ENCODE measurements around the gene ATP2B3. TPM values are rescaled to one million over a fixed set of nuclear protein-coding genes. Genes with fewer than 3 reads are reported as not detected.

Gene ATP2B3
- total and polyA plus RNA-seq, 2 of the 4 experiments (the other 2 are of a cell fraction): under 0.01 to 0.03 TPM

GRCh38 chrX:153499876-153500275 lies 17.6 kb upstream of the ATP2B3 start:
- Histone ChIP-seq H3K18ac (ENCODE audit: low read depth, low read length) (no peak overlapping the region), H4K20me1 (ENCODE audit: insufficient read depth, low read length) (peaks cover 6% of the 10 kb centered on the region), H3K14ac (replicated peaks; ENCODE audit: low read depth, low read length) (no peak overlapping the region), H2BK20ac (ENCODE audit: low read depth, low read length) (no peak overlapping the region), H3K27me3 (ENCODE audit: control insufficient read depth, insufficient read depth, low read length) (no peaks in the 10 kb centered on the region), H4K91ac (ENCODE audit: insufficient read depth, low read depth, low read length) (no peak overlapping the region), H2BK120ac (ENCODE audit: low read depth, low read length) (no peak overlapping the region), H3K9me1 (ENCODE audit: insufficient read depth, low read length) (no peaks in the 10 kb centered on the region), H3K79me1 (ENCODE audit: low read depth in 1 of 2, low read length in 2 of 2) (peaks cover 6 to 16% of the 10 kb centered on the region in 2 experiments), H2BK15ac (ENCODE audit: low read depth, low read length) (no peak overlapping the region), H4K8ac (ENCODE audit: low read depth in 2 of 2, low read length in 2 of 2) (no peak overlapping the region), H3K9me3 (ENCODE audit: control insufficient read depth, insufficient read depth, low read length) (no peaks in the 10 kb centered on the region; the same call in 1 of the 2 replicates), H4K5ac (ENCODE audit: low read depth, low read length) (no peak overlapping the region), H3K4ac (ENCODE audit: low read depth, low read length) (no peak overlapping the region), H3K4me3 (ENCODE audit: insufficient read depth, low read depth, low read length) (no peak overlapping the region), H3K36me3 (ENCODE audit: control insufficient read depth, insufficient read depth, low read length) (peaks cover 1% of the 10 kb centered on the region; the same call in 1 of the 2 replicates), H2AK5ac (ENCODE audit: low read depth, low read length) (no peak overlapping the region), H3K4me1 (ENCODE audit: control insufficient read depth, insufficient read depth, low read length) (0 out of 2 replicates have a peak, but pooled peaks cover 1% of the 10 kb centered on the region), H3K4me2 (ENCODE audit: low read depth, low read length) (no peak overlapping the region), H3K23ac (ENCODE audit: low read depth, low read length) (no peak overlapping the region), H3K9ac (ENCODE audit: low read depth, low read length) (no peak overlapping the region), H2AFZ (replicated peaks; ENCODE audit: low read length, poor library complexity) (no peak overlapping the region), H2BK5ac (ENCODE audit: low read depth, low read length, poor library complexity, severe bottlenecking) (no peak overlapping the region), H3K27ac (ENCODE audit: insufficient read depth, low read length) (no peak overlapping the region), H3K56ac (ENCODE audit: extremely low read depth, insufficient read depth, low read length) (no peak overlapping the region), H2AK9ac (replicated peaks; ENCODE audit: low read depth, low read length, poor library complexity) (no peak overlapping the region)
- no peak for TF ChIP-seq RFX5 (IDR thresholded peaks at IDR 0.05; ENCODE audit: low read depth, low read length)
- no peak for TF ChIP-seq ELK1 (IDR thresholded peaks at IDR 0.05; ENCODE audit: borderline replicate concordance, low read depth, low read length)
- TF ChIP-seq BHLHE40 (IDR thresholded peaks at IDR 0.05; ENCODE audit: low read depth, low read length): no peak
- TF ChIP-seq CHD1 (IDR thresholded peaks at IDR 0.05; ENCODE audit: low read depth, low read length): no peak
- TF ChIP-seq MAZ (IDR thresholded peaks at IDR 0.05; ENCODE audit: borderline replicate concordance, low read depth, low read length): no peak
- no peak for TF ChIP-seq NFE2L2 (IDR thresholded peaks at IDR 0.05; ENCODE audit: low read depth, low read length)
- DNase-seq (no peak), ATAC-seq (ENCODE audit: low read depth) (no peak)
- dilution Hi-C loops (cut with HindIII; ENCODE audit: low sequenced_read_pairs, unreplicated experiment) (no loop called here), intact Hi-C loops (cut with micrococcal nuclease) (loop anchor here (5.0 kb wide), 1 partner anchor 543 kb away; no protein-coding TSS in a partner anchor), in situ Hi-C loops (cut with MboI; ENCODE audit: low sequenced_read_pairs) (no loop called here)
- POLR2A ChIA-PET (ENCODE audit: unreplicated experiment): no interaction called here
- 59% methylated on average over 15 of the region's 17 CpGs; no CpG with 5 or more reads in 1 of the 2 experiments for WGBS, 2 experiments (ENCODE audit: extremely low coverage in 2 of 2, insufficient read length in 1 of 2)
- no TSS peak for BruUV-seq (replicated peaks)
- CTCF ChIA-PET: no interaction called here
